GM12878 (cell line): ENCODE results near the gene MAML2. TPM values are rescaled to one million over a fixed set of nuclear protein-coding genes. Genes with fewer than 3 reads are reported as not detected.
A peak's percentile ranks its signal among the peaks of the same experiment; 100 is the strongest.

Experiments
- ATAC-seq: fragments of 200-7000 bp; cut with Tn5 transposase; 3 replicates; pipeline ENCODE4 v1.9.1; 2020; ENCODE audit warnings: mild to moderate bottlenecking, moderate library complexity
- BruUV-seq: library from RNA; stranded (reverse); fragments of 400-500 nt; replicated peaks from 2 replicates; lab custom pipeline; 2021; lab: Mats Ljungman, UMichigan
- CTCF ChIA-PET: fragments of 300-600 bp; sonication (Branson Sonifier 250); formaldehyde crosslinking; extraction: SDS; loops from one replicate; lab custom pipeline; 2021; ENCODE audit warnings: inconsistent platforms; lab: Yijun Ruan, JAX
- POLR2A ChIA-PET: fragments of 350-600 bp; formaldehyde crosslinking; extraction: SDS; loops from one replicate; lab custom pipeline; 2021; ENCODE audit warnings: inconsistent platforms; lab: Charles Lee
- RAD21 ChIA-PET: fragments of 300-600 bp; sonication (Branson Sonifier 250); formaldehyde crosslinking; loops from one replicate; lab custom pipeline; 2023; ENCODE audit warnings: antibody characterized with exemption; ENCODE audit not compliant: unreplicated experiment; lab: Charles Lee
- SMC1A ChIA-PET: fragments of 300-600 bp; sonication (Branson Sonifier 250); formaldehyde crosslinking; loops from one replicate; lab custom pipeline; 2023; ENCODE audit not compliant: unreplicated experiment, uncharacterized antibody; lab: Charles Lee
- DNase-seq: peaks from one replicate; pipeline ENCODE4 v3.0.0-alpha.2; 2011; ENCODE audit warnings: low read depth, low spot score
- FAIRE-seq: peaks from 3 replicates; lab custom pipeline; 2011; peaks lifted over from hg19 to GRCh38; lab: Jason Lieb, UNC
- H2AFZ ChIP-seq: 2 replicates; pipeline ENCODE4 v1.6.0; 2011; ENCODE audit warnings: low read depth, low read length, control low read depth; ENCODE audit not compliant: control insufficient read depth
- H3K27ac ChIP-seq: 2 replicates; pipeline ENCODE4 v1.5.1; 2011; ENCODE audit warnings: control low read depth; ENCODE audit not compliant: control insufficient read depth, insufficient read depth
- H3K27me3 ChIP-seq, 2 experiments: replicated peaks in 1 of 2; 2 replicates each; pipeline versions ENCODE4 v1.6.0 to v1.6.1; 2011; ENCODE audit warnings: low read length in 1 of 2; ENCODE audit not compliant: control insufficient read depth in 2 of 2, insufficient read depth in 2 of 2
- H3K36me3 ChIP-seq, 2 experiments: 2 replicates each; pipeline ENCODE4 v1.5.1; 2011; ENCODE audit warnings: low read length in 1 of 2; ENCODE audit not compliant: control insufficient read depth in 2 of 2, insufficient read depth in 2 of 2
- H3K4me1 ChIP-seq: 2 replicates; pipeline ENCODE4 v1.6.1; 2011; ENCODE audit warnings: mild to moderate bottlenecking, low read length, moderate library complexity, mixed read lengths; ENCODE audit not compliant: control insufficient read depth, insufficient read depth
- H3K4me2 ChIP-seq: 2 replicates; pipeline ENCODE4 v1.6.0; 2011; ENCODE audit warnings: control low read depth; ENCODE audit not compliant: control insufficient read depth, insufficient read depth
- H3K4me3 ChIP-seq: fragments of 200-600 bp; sonication (generic); 2 replicates; pipeline ENCODE4 v1.5.1; 2016
- H3K79me2 ChIP-seq: 2 replicates; pipeline ENCODE4 v1.6.0; 2011; ENCODE audit warnings: low read length; ENCODE audit not compliant: control insufficient read depth, insufficient read depth
- H3K9ac ChIP-seq: 2 replicates; pipeline ENCODE4 v1.8.0; 2011; ENCODE audit warnings: low read length, control low read depth, mixed read lengths; ENCODE audit not compliant: control insufficient read depth, insufficient read depth
- H3K9me3 ChIP-seq: replicated peaks from 3 replicates; pipeline ENCODE4 v1.5.1; 2011; ENCODE audit warnings: mild to moderate bottlenecking, low read length; ENCODE audit not compliant: control insufficient read depth, insufficient read depth
- H4K20me1 ChIP-seq: 2 replicates; pipeline ENCODE4 v1.6.0; 2011; ENCODE audit not compliant: control insufficient read depth, insufficient read depth
- CBFB ChIP-seq: IDR thresholded peaks from 2 replicates; pipeline ENCODE4 v1.6.1; 2016; ENCODE audit warnings: antibody characterized with exemption, low read depth
- CHD1 ChIP-seq: IDR thresholded peaks from 2 replicates; pipeline ENCODE4 v1.6.1; 2012; ENCODE audit warnings: low read depth, low read length, improper control_type of control experiment
- EED ChIP-seq: sonication (generic); IDR thresholded peaks from 2 replicates; pipeline ENCODE4 v1.6.1; 2016; ENCODE audit warnings: antibody characterized with exemption, low read depth
- GATAD2B ChIP-seq: fragments of 450-650 bp; conservative IDR thresholded peaks from 2 replicates; pipeline ENCODE4 v1.6.1; 2017; ENCODE audit warnings: low read depth, mild to moderate bottlenecking, moderate library complexity
- MYB ChIP-seq: fragments of 150-350 bp; IDR thresholded peaks from 2 replicates; pipeline ENCODE4 v1.6.1; 2014; ENCODE audit warnings: mild to moderate bottlenecking, low read depth, low read length, borderline replicate concordance
- NR2C1 ChIP-seq: fragments of 450-650 bp; IDR thresholded peaks from 2 replicates; pipeline ENCODE4 v1.6.1; 2017; ENCODE audit warnings: antibody characterized with exemption, mild to moderate bottlenecking, moderate library complexity
- RBBP5 ChIP-seq: fragments of 200-600 bp; sonication (generic); conservative IDR thresholded peaks from 2 replicates; pipeline ENCODE4 v1.6.1; 2016
- RUNX3 ChIP-seq: IDR thresholded peaks from 2 replicates; pipeline ENCODE4 v1.6.1; 2012; ENCODE audit warnings: low read length, inconsistent platforms
- SMAD1 ChIP-seq: fragments of 450-650 bp; IDR thresholded peaks from 2 replicates; pipeline ENCODE4 v1.6.1; 2018; ENCODE audit warnings: mild to moderate bottlenecking, low read depth; ENCODE audit not compliant: partially characterized antibody
- SMARCA5 ChIP-seq: fragments of 450-650 bp; IDR thresholded peaks from 2 replicates; pipeline ENCODE4 v1.6.1; 2017; ENCODE audit warnings: mild to moderate bottlenecking
- SPI1 ChIP-seq: IDR thresholded peaks from 2 replicates; pipeline ENCODE4 v1.6.1; 2011; ENCODE audit warnings: low read depth, mild to moderate bottlenecking, low read length, moderate library complexity, borderline replicate concordance; ENCODE audit not compliant: insufficient read depth
- SREBF1 ChIP-seq: IDR thresholded peaks from 2 replicates; pipeline ENCODE4 v1.6.1; 2012; ENCODE audit warnings: mild to moderate bottlenecking, low read length
- TAF1 ChIP-seq: IDR thresholded peaks from 2 replicates; pipeline ENCODE4 v1.6.1; 2011; ENCODE audit warnings: mild to moderate bottlenecking, low read depth, low read length, borderline replicate concordance
- YBX1 ChIP-seq: fragments of 450-650 bp; IDR thresholded peaks from 2 replicates; pipeline ENCODE4 v1.6.1; 2016; ENCODE audit warnings: antibody characterized with exemption
- WGBS: methylation state at CpG from one replicate; pipeline ENCODE4 v1.1.6; 2016; ENCODE audit warnings: low lambda C conversion rate; ENCODE audit not compliant: insufficient replicate concordance, insufficient coverage; ENCODE audit errors: missing lambda C conversion rate; 5-methylcytosine and 5-hydroxymethylcytosine counted together
- in situ Hi-C: fragments of 300-500 bp; cut with MboI; formaldehyde crosslinking; loops from 9 replicates; pipeline ENCODE4 v1.14.3; 2018; ENCODE audit warnings: mixed read lengths
- intact Hi-C: fragments of 100-400 bp; cut with micrococcal nuclease; formaldehyde crosslinking; loops from one replicate; pipeline ENCODE4 v1.14.2; 2022; ENCODE audit not compliant: unreplicated experiment
- polyA plus RNA-seq, 11 experiments: library from polyadenylated mRNA; depleted of rRNA in 4 of 11; unstranded in 6 of 11; stranded (reverse) in 5 of 11; fragments of >200 nt; fragmentation: Nextera tagmentation in 4 of 11; fragmentation: Illumina TruSeq in 1 of 11; extraction: Ambion mirVana in 4 of 11; extraction: Trizol in 1 of 11; gene quantifications; 1 replicate in 1 of 11; 2 replicates in 10 of 11; pipeline versions ENCODE4 v1.2.1 to v1.2.3, GENCODE V29; 2011 to 2016; ENCODE audit warnings: inconsistent platforms in 2 of 11, missing spikeins in 2 of 11, low read depth in 1 of 11
- total RNA-seq, 4 experiments: library from RNA; depleted of rRNA in 3 of 4; stranded (reverse); fragments of >200 nt in 3 of 4; fragmentation: Illumina TruSeq in 1 of 4; extraction: Trizol in 1 of 4; gene quantifications; 2 replicates each; pipeline versions ENCODE4 v1.2.1 to v1.2.3, GENCODE V29; 2013 to 2021

The MAML2 gene
- total and polyA plus RNA-seq, 10 of the 15 experiments (the other 5 are each of a cell fraction or from before 2014, with no cell fraction given), result 2.5 to 15.1 (median 12.0) TPM

DNA sequence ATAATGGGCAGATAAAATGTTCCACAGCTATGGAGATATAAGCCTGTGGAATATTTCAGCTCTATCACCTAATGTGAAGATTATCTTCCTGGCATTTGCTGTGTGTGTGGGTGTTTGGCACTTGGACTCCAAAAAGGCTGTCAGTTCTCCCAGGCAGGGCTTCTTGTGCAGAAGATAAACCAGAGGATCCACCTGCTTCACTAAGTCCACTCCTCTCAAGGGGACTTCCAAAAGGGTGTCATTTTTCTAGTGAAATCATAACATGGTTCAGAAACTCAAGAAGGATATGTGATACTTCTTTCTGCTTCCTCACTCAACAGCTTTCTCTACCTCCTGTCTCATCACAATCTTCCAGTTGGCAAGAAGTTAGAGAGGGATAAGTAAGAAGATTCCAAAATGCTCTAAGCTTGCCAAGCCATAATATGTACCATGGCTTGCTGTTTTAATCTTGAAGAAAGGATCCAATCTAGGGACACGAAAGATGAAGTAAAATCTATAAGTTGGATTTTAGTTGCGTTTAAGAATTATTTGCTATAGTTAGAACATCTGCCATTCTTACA lies 212.9 kb downstream of the MAML2 start:
- 95% methylated on average over 2 of the region's 2 CpGs for WGBS
- Histone ChIP-seq H4K20me1 (no peaks in the 10 kb centered on the region), H3K79me2 (no peaks in the 10 kb centered on the region; the same call in none of the 2 replicates), H3K4me1 (peaks cover 13% of the 10 kb centered on the region; the same call in 1 of the 2 replicates), H3K36me3 (no peaks in the 10 kb centered on the region), H3K27me3 (no peaks in the 10 kb centered on the region), H3K4me2 (peak overlapping the region; percentile 34; the same call in 1 of the 2 replicates), H3K4me3 (no peak overlapping the region), H2AFZ (no peak overlapping the region), H3K9me3 (no peaks in the 10 kb centered on the region), H3K9ac (no peak overlapping the region), H3K27ac (peak overlapping the region; percentile 58; the same call in 1 of the 2 replicates)
- ChIA-PET POLR2A (interaction anchor here (0.6 to 1.1 kb wide), 3 partner anchors 25 to 82 kb away, joined by 3 to 4 read pairs (median 3); no protein-coding TSS in a partner anchor), CTCF (interaction anchor here (0.7 to 1.1 kb wide), 3 partner anchors 14 to 264 kb away, joined by 3 to 4 read pairs (median 3); no protein-coding TSS in a partner anchor), SMC1A (interaction anchor here (0.9 to 5.2 kb wide), 10 partner anchors 10 to 78 kb away, joined by 3 to 33 read pairs (median 4); no protein-coding TSS in a partner anchor), RAD21 (interaction anchor here (0.7 to 1.8 kb wide), 3 partner anchors 14 to 125 kb away, joined by 3 to 4 read pairs (median 3); no protein-coding TSS in a partner anchor)
- intact Hi-C loops (no loop called here), in situ Hi-C loops (no loop called here)
- peak; percentile 80 for FAIRE-seq
- TF ChIP-seq CBFB (no peak), TAF1 (no peak), GATAD2B (no peak), RUNX3 (peak; percentile 21; the same call in 1 of the 2 replicates), SMAD1 (no peak)
- BruUV-seq, result no TSS peak
- DNase-seq, result no peak
- ATAC-seq, result peak; percentile 72

DNA sequence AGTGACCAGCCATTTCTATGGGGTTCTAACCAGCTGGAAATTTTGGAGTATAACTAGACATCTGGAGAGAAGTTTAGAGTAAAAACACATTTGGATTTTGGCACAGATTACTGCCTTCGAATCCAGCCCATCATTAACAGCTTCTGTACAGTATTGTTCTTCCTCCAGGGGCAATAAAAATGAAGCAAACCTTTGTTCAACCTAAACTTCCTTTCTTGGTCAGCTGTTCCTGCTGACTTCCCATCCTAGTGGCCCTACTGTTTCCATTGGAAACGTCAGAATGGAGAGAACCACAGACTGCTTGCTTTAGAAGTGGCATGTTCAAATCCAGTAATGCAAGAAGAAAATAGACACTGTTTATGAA lies 215.4 kb downstream of the MAML2 start:
- Histone ChIP-seq H3K79me2 (no peaks in the 10 kb centered on the region; the same call in none of the 2 replicates), H3K27me3 (no peaks in the 10 kb centered on the region), H3K4me3 (no peak overlapping the region), H3K4me2 (no peak overlapping the region), H3K27ac (no peak overlapping the region), H3K9me3 (no peaks in the 10 kb centered on the region), H3K9ac (no peak overlapping the region), H3K36me3 (no peaks in the 10 kb centered on the region), H3K4me1 (peaks cover 13% of the 10 kb centered on the region; the same call in 1 of the 2 replicates), H4K20me1 (no peaks in the 10 kb centered on the region), H2AFZ (no peak overlapping the region)
- intact Hi-C loops, result no loop called here
- 53% methylated on average over 2 of the region's 2 CpGs for WGBS
- DNase-seq (no peak), FAIRE-seq (no peak), ATAC-seq (no peak)
- in situ Hi-C loops, result no loop called here
- ChIA-PET CTCF (interaction anchor here (0.8 to 1.3 kb wide), 4 partner anchors 8 to 208 kb away, joined by 3 to 4 read pairs (median 4); no protein-coding TSS in a partner anchor), POLR2A (interaction anchor here (0.6 kb wide), 2 partner anchors 59 to 94 kb away, joined by 3 to 6 read pairs; no protein-coding TSS in a partner anchor), SMC1A (interaction anchor here (0.6 to 5.2 kb wide), 9 partner anchors 9 to 266 kb away, joined by 3 to 33 read pairs (median 4); partner anchors contain the start of gene MAML2), RAD21 (interaction anchor here (0.9 kb wide), 1 partner anchor 216 kb away, joined by 4 read pairs; the partner anchor contains the start of gene MAML2)
- no TSS peak for BruUV-seq
- TF ChIP-seq SMARCA5 (no peak), SREBF1 (no peak), EED (no peak), MYB (no peak), YBX1 (no peak), NR2C1 (no peak), RBBP5 (no peak), SPI1 (no peak), CHD1 (no peak)
